NCI-H128 (cell line): ENCODE data around the gene CATSPER4.
"Not testable (repeated sequence)": the region's sequence is repeated elsewhere in the genome, so short reads cannot be mapped to it uniquely, and the experiment has no call there.

ENCODE experiments used
- DNase-seq: peaks from one replicate; lab custom pipeline; 2025; ENCODE audit not compliant: unreplicated experiment; lab: John Stamatoyannopoulos, UW

Gene CATSPER4

GRCh38 chr1:26189331-26189730 is 1.1 kb upstream of the CATSPER4 start:
- DNase-seq, result no peak

- no peak for DNase-seq
Observed at GRCh38 chr1:26189751-26190275, 589 bp upstream of the CATSPER4 start.

GRCh38 chr1:26191739-26192138 is 1.3 kb downstream of the CATSPER4 start:
- DNase-seq, result no peak

- DNase-seq, result no peak
Observed at GRCh38 chr1:26195805-26196204, 5.4 kb downstream of the CATSPER4 start.

GRCh38 chr1:26197301-26197700 is 6.9 kb downstream of the CATSPER4 start:
- no peak for DNase-seq

GRCh38 chr1:26197813-26198212 is 7.4 kb downstream of the CATSPER4 start:
- no peak for DNase-seq

- DNase-seq, result no peak
Observed at GRCh38 chr1:26200413-26200812, 10.0 kb downstream of the CATSPER4 start.

GRCh38 chr1:26203642-26204318 is 13.4 kb downstream of the CATSPER4 start:
- no peak for DNase-seq

GRCh38 chr1:26210147-26210870 is 19.9 kb downstream of the CATSPER4 start:
- DNase-seq, result no peak

- no peak for DNase-seq
Observed at GRCh38 chr1:26212726-26213125, 22.3 kb downstream of the CATSPER4 start.

- DNase-seq, result no peak
Observed at GRCh38 chr1:26213335-26213905, 23.0 kb downstream of the CATSPER4 start.

GRCh38 chr1:26215246-26215645 is 24.8 kb downstream of the CATSPER4 start:
- DNase-seq, result no peak

- no peak for DNase-seq
Observed at GRCh38 chr1:26218906-26219494, 28.6 kb downstream of the CATSPER4 start.

- no peak for DNase-seq
Observed at GRCh38 chr1:26220199-26220912, 30.0 kb downstream of the CATSPER4 start.

- DNase-seq, result no peak
Observed at GRCh38 chr1:26221094-26221493, 30.7 kb downstream of the CATSPER4 start.

- DNase-seq, result no peak
Observed at GRCh38 chr1:26224606-26225005, 34.2 kb downstream of the CATSPER4 start.

- no peak for DNase-seq
Observed at GRCh38 chr1:26225033-26225831, 34.8 kb downstream of the CATSPER4 start.

GRCh38 chr1:26230682-26231081 is 40.3 kb downstream of the CATSPER4 start:
- DNase-seq, result not testable (repeated sequence)

GRCh38 chr1:26233903-26234643 is 43.7 kb downstream of the CATSPER4 start, which contains the start of gene CEP85:
TSS of gene CEP85 (plus strand) at chr1:26234200. CDS start at chr1:26239784, 5,584 bp downstream.
- peak; percentile 98 for DNase-seq
